ENCODE data around the gene MORN5.

Gene MORN5

GRCh38 chr9:122219856-122220672 lies 60.4 kb downstream of the MORN5 start (continued):
- TF ChIP-seq ZNF518A (tag by site-specific recombination; conservative IDR thresholded peaks at IDR 0.05; ENCODE audit: low read depth) = no peak
- no peak for TF ChIP-seq HOXD13 (CRISPR knock-in tag; IDR thresholded peaks at IDR 0.05; ENCODE audit: borderline replicate concordance)
- TF ChIP-seq KLF16 (tag by site-specific recombination; IDR thresholded peaks at IDR 0.05) = no peak
- no peak for TF ChIP-seq ZNF416 (tag by site-specific recombination; IDR thresholded peaks at IDR 0.05)
- no peak for TF ChIP-seq ZNF274 (IDR thresholded peaks at IDR 0.05; ENCODE audit: low read length)
- TF ChIP-seq ZNF274 (tag by site-specific recombination; IDR thresholded peaks at IDR 0.05; ENCODE audit: borderline replicate concordance) = no peak
- no peak for TF ChIP-seq ZNF776 (tag by site-specific recombination; IDR thresholded peaks at IDR 0.05; ENCODE audit: borderline replicate concordance)

GRCh38 chr9:122220673-122221182 lies 61.0 kb downstream of the MORN5 start:
- CTCF ChIA-PET = interaction anchor here (0.9 kb wide), 1 partner anchor 96 kb away, joined by 4 read pairs; no protein-coding TSS in a partner anchor

GRCh38 chr9:122221183-122221811 lies 61.6 kb downstream of the MORN5 start:
- Histone ChIP-seq H3K27ac (ENCODE audit: extremely low read depth, low read depth, low read length) (no peak overlapping the region), H3K4me3 (ENCODE audit: low read depth, low read length) (no peak overlapping the region), H3K4me1 (ENCODE audit: control insufficient read depth, insufficient read depth, low read length) (no peaks in the 10 kb centered on the region), H3K9me3 (ENCODE audit: control insufficient read depth, insufficient read depth, low read depth, low read length) (no peaks in the 10 kb centered on the region), H3K36me3 (ENCODE audit: control insufficient read depth in 2 of 2, insufficient read depth in 1 of 2, low read length in 2 of 2) (no peaks in the 10 kb centered on the region)
- CTCF ChIA-PET = interaction anchor here (0.9 kb wide), 1 partner anchor 96 kb away, joined by 4 read pairs; no protein-coding TSS in a partner anchor
- POLR2A ChIA-PET = no interaction called here
- no peak for TF ChIP-seq ZFP3 (tag by site-specific recombination; IDR thresholded peaks at IDR 0.05; ENCODE audit: low read depth)
- no peak for TF ChIP-seq ZNF202 (tag by site-specific recombination; IDR thresholded peaks at IDR 0.05; ENCODE audit: borderline replicate concordance)
- no peak for TF ChIP-seq ZBTB17 (tag by site-specific recombination; IDR thresholded peaks at IDR 0.05)
- TF ChIP-seq ZNF677 (tag by site-specific recombination; IDR thresholded peaks at IDR 0.05) = no peak
- no peak for TF ChIP-seq OSR2 (tag by site-specific recombination; IDR thresholded peaks at IDR 0.05)
- no peak for TF ChIP-seq ZEB2 (tag by site-specific recombination; IDR thresholded peaks at IDR 0.05)
- no peak for TF ChIP-seq SCRT2 (tag by site-specific recombination; IDR thresholded peaks at IDR 0.05)
- no peak for TF ChIP-seq ZNF530 (tag by site-specific recombination; IDR thresholded peaks at IDR 0.05; ENCODE audit: low read depth)
- TF ChIP-seq ZNF324 (tag by site-specific recombination; IDR thresholded peaks at IDR 0.05) = no peak
- TF ChIP-seq ZNF416 (tag by site-specific recombination; IDR thresholded peaks at IDR 0.05) = no peak
- TF ChIP-seq ZSCAN4 (tag by site-specific recombination; IDR thresholded peaks at IDR 0.05) = no peak
- no peak for TF ChIP-seq ZNF223 (tag by site-specific recombination; IDR thresholded peaks at IDR 0.05)
- TF ChIP-seq KLF9 (tag by site-specific recombination; IDR thresholded peaks at IDR 0.05; ENCODE audit: low read depth) = no peak
- no peak for TF ChIP-seq ZNF239 (tag by site-specific recombination; IDR thresholded peaks at IDR 0.05)

More at GRCh38 chr9:122220673-122221182, 61.0 kb downstream of the MORN5 start:
- Histone ChIP-seq H3K4me3 (ENCODE audit: low read depth, low read length) (no peak overlapping the region), H3K9me3 (ENCODE audit: control insufficient read depth, insufficient read depth, low read depth, low read length) (no peaks in the 10 kb centered on the region), H3K36me3 (ENCODE audit: control insufficient read depth in 2 of 2, insufficient read depth in 1 of 2, low read length in 2 of 2) (no peaks in the 10 kb centered on the region), H3K27ac (ENCODE audit: extremely low read depth, low read depth, low read length) (no peak overlapping the region), H3K4me1 (ENCODE audit: control insufficient read depth, insufficient read depth, low read length) (no peaks in the 10 kb centered on the region)
- TF ChIP-seq ZNF701 (tag by site-specific recombination; IDR thresholded peaks at IDR 0.05) (no peak), FEZF1 (tag by site-specific recombination; IDR thresholded peaks at IDR 0.05) (no peak), ELK4 (IDR thresholded peaks at IDR 0.05; ENCODE audit: borderline replicate concordance, low read depth, low read length) (no peak), ZNF791 (tag by site-specific recombination; IDR thresholded peaks at IDR 0.05) (no peak)
- POLR2A ChIA-PET = no interaction called here

Measured in HEK293 (cell line).